NT2/D1 (cell line): ENCODE measurements around the gene PGGHG.

Experiments used
- DNase-seq: peaks from one replicate; pipeline ENCODE4 v3.0.0-alpha.2; 2011; ENCODE audit warnings: low read depth, low spot score
- H3K27me3 ChIP-seq: 2 replicates; pipeline ENCODE4 v1.6.0; 2011; ENCODE audit warnings: mild to moderate bottlenecking; ENCODE audit not compliant: insufficient read length, insufficient read depth
- H3K36me3 ChIP-seq: 2 replicates; pipeline ENCODE4 v1.6.1; 2011; ENCODE audit warnings: mild to moderate bottlenecking, low read length, mixed read lengths; ENCODE audit not compliant: insufficient read depth, insufficient read length
- H3K4me1 ChIP-seq: 2 replicates; pipeline ENCODE4 v1.5.1; 2011; ENCODE audit not compliant: insufficient read depth, insufficient read length
- H3K4me3 ChIP-seq: 2 replicates; pipeline ENCODE4 v1.5.1; 2011; ENCODE audit warnings: low read depth; ENCODE audit not compliant: insufficient read length
- H3K9ac ChIP-seq: 2 replicates; pipeline ENCODE4 v1.6.0; 2011; ENCODE audit warnings: low read depth; ENCODE audit not compliant: insufficient read length
- H3K9me3 ChIP-seq: 2 replicates; pipeline ENCODE4 v1.5.1; 2011; ENCODE audit warnings: mild to moderate bottlenecking, low read length; ENCODE audit not compliant: insufficient read depth
- SUZ12 ChIP-seq: IDR thresholded peaks from 2 replicates; pipeline ENCODE4 v1.6.1; 2011; ENCODE audit not compliant: insufficient read length, insufficient read depth; ENCODE audit errors: extremely low read depth
- YY1 ChIP-seq: IDR thresholded peaks from 2 replicates; pipeline ENCODE4 v1.6.1; 2011; ENCODE audit not compliant: insufficient read length, insufficient read depth
- ZNF274 ChIP-seq: IDR thresholded peaks from 2 replicates; pipeline ENCODE4 v1.6.1; 2011; ENCODE audit warnings: mild to moderate bottlenecking, low read depth, low read length

Gene PGGHG

GRCh38 chr11:279040-279965 is 9.6 kb upstream of the PGGHG start:
- peaks cover 12% of the 10 kb centered on the region for H3K27me3 ChIP-seq
- no peaks in the 10 kb centered on the region for H3K36me3 ChIP-seq
- no peak overlapping the region for H3K9ac ChIP-seq
- H3K4me1 ChIP-seq: peaks cover 8% of the 10 kb centered on the region
- no peak overlapping the region for H3K4me3 ChIP-seq
- no peak for DNase-seq
- H3K9me3 ChIP-seq: peaks cover 9% of the 10 kb centered on the region; the same call in 1 of the 2 replicates
- TF ChIP-seq YY1 (no peak), ZNF274 (no peak), SUZ12 (no peak)

GRCh38 chr11:279966-280705 is 8.8 kb upstream of the PGGHG start:
- Histone ChIP-seq H3K27me3 (peaks cover 12% of the 10 kb centered on the region), H3K4me1 (peaks cover 10% of the 10 kb centered on the region), H3K4me3 (no peak overlapping the region), H3K36me3 (no peaks in the 10 kb centered on the region), H3K9me3 (peaks cover 9% of the 10 kb centered on the region; the same call in 1 of the 2 replicates), H3K9ac (no peak overlapping the region)
- no peak for DNase-seq
- no peak for TF ChIP-seq YY1
- no peak for TF ChIP-seq ZNF274
- no peak for TF ChIP-seq SUZ12

GRCh38 chr11:280706-281485 is 8.0 kb upstream of the PGGHG start:
- no peaks in the 10 kb centered on the region for H3K36me3 ChIP-seq
- H3K27me3 ChIP-seq: peaks cover 12% of the 10 kb centered on the region
- TF ChIP-seq ZNF274 (no peak), SUZ12 (no peak), YY1 (no peak)
- peak overlapping the region; percentile 26 for H3K9ac ChIP-seq
- peaks cover 12% of the 10 kb centered on the region for H3K4me1 ChIP-seq
- no peak for DNase-seq
- H3K9me3 ChIP-seq: peaks cover 9% of the 10 kb centered on the region; the same call in 1 of the 2 replicates
- H3K4me3 ChIP-seq: no peak overlapping the region

GRCh38 chr11:281486-282161 is 7.3 kb upstream of the PGGHG start:
- Histone ChIP-seq H3K4me3 (no peak overlapping the region), H3K4me1 (peaks cover 12% of the 10 kb centered on the region), H3K36me3 (no peaks in the 10 kb centered on the region), H3K9ac (peak overlapping the region; percentile 26), H3K27me3 (peaks cover 12% of the 10 kb centered on the region), H3K9me3 (peaks cover 2% of the 10 kb centered on the region; the same call in 1 of the 2 replicates)
- TF ChIP-seq ZNF274: no peak
- no peak for TF ChIP-seq YY1
- no peak for TF ChIP-seq SUZ12
- no peak for DNase-seq

GRCh38 chr11:282171-282570 is 6.8 kb upstream of the PGGHG start:
- no peaks in the 10 kb centered on the region for H3K36me3 ChIP-seq
- no peak overlapping the region for H3K9ac ChIP-seq
- H3K4me3 ChIP-seq: no peak overlapping the region
- H3K9me3 ChIP-seq: no peaks in the 10 kb centered on the region
- H3K27me3 ChIP-seq: peaks cover 16% of the 10 kb centered on the region
- no peak for DNase-seq
- TF ChIP-seq ZNF274: no peak
- TF ChIP-seq SUZ12: no peak
- no peak for TF ChIP-seq YY1
- H3K4me1 ChIP-seq: peaks cover 12% of the 10 kb centered on the region

- H3K9ac ChIP-seq: no peak overlapping the region
- H3K4me3 ChIP-seq: no peak overlapping the region
- no peaks in the 10 kb centered on the region for H3K36me3 ChIP-seq
- H3K27me3 ChIP-seq: peaks cover 21% of the 10 kb centered on the region
- no peak for DNase-seq
- peaks cover 12% of the 10 kb centered on the region for H3K4me1 ChIP-seq
- TF ChIP-seq ZNF274: no peak
- TF ChIP-seq YY1: no peak
- no peak for TF ChIP-seq SUZ12
- H3K9me3 ChIP-seq: no peaks in the 10 kb centered on the region
These were observed 6.1 kb upstream of the PGGHG start for GRCh38 chr11:282630-283360.
